HG03060 (cell line): ENCODE data around the gene MNAT1.

Source experiments
- ATAC-seq: cut with Tn5 transposase; IDR thresholded peaks from one replicate; pipeline ENCODE4 v1.9.1; 2021; ENCODE audit warnings: low read depth, moderate number of reproducible peaks; ENCODE audit not compliant: unreplicated experiment

Gene MNAT1

DNA sequence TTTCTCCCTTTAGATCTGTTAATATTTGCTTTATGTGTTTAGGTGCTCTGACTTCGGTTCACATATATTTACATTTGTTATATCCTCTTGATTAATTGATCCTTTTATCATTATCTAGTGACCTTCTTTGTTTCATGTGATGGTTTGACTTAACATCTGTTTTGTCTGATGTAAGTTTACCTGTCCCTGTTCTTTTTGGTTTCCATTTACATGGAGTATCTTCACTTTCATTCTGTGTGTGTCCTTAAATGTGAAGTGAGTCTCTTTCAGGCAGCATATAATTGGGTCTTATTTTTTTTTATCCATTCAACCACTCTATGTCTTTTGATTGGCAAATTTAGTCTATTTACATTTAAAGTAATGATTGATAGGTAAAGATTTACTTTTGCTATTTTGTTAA lies 222.1 kb downstream of the MNAT1 start:
- no peak for ATAC-seq

- ATAC-seq, result no peak
These were observed 223.6 kb downstream of the MNAT1 start for GRCh38 chr14:60958146-60958545.

DNA sequence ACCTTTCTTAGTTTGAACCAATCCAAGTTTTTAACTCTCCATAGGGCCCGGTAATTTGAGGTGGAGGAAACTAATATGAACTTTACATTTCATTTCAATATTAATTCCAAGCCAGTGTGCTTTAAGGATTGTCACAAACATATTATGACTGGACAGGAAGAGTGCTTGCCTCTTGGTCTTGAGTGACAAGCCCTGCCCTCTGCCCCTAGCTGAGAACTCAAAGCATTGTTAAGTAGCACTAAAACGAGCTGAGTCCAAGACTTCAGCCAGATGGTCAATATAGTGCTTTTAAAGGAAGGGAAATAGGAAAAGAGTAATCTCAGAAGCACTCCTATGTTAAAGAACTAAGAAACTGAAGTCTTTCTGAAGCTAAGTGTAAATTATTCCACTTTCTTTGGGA lies 229.2 kb downstream of the MNAT1 start:
- ATAC-seq, result no peak

- ATAC-seq, result no peak
These were observed 230.3 kb downstream of the MNAT1 start for GRCh38 chr14:60964904-60965303.

- no peak for ATAC-seq
These were observed 230.8 kb downstream of the MNAT1 start for GRCh38 chr14:60965402-60965801.

DNA sequence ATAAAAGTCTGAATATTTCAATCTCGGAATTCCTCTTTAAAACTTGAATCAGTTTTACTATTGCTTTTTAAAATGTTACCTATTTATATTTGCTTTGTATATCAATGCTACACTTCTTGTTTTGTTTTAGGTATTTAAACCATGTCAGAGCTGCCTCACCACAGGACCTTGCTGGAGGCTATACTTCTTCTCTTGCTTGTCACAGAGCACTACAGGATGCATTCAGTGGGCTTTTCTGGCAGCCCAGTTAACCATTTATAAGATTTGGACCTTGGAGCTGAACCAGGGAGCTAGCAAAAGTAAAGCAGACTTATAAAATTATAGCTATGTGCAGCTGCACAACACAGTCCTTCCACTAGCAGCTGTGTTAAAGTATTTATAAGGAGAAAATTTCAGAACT lies 233.5 kb downstream of the MNAT1 start:
- ATAC-seq, result no peak

DNA sequence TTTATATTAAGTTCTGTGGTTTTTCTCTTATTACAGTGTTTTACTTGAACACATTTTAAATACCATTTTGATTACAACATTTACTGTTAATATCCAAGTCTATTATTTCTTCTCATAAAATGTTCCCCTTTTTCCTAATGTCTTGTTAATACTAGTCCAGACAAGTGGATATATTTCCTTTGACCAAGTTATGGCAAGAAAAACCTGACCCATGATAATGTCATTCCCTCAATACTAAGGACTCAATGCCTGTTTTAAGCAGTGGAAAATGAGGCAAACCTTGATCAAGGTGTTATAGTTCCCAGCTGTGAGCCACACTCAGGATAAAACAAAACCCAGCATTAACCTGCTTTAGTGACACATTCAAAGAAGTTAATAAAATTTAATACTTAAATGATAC lies 234.1 kb downstream of the MNAT1 start:
- no peak for ATAC-seq

- no peak for ATAC-seq
These were observed 235.6 kb downstream of the MNAT1 start for GRCh38 chr14:60970146-60970545.

DNA sequence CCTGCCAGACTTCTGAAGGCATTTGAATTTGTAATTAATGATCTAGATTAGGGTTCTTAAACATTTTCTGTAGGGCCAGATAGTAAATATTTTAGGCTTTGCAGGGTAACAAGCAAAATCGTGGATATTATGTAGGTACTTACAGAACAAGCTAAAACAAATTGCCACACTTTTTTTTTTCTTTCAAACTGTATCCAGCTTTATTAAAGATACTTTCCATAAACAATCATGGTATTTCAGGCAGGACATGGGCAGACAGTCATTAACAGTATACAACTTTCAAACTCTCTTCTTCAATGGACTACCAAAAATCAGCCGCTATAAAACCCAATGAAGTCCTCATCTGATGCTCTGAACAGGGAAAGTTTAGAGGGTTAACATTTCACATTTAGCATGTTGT lies 236.7 kb downstream of the MNAT1 start:
- ATAC-seq, result no peak

GRCh38 chr14:60972295-60972694 lies 237.7 kb downstream of the MNAT1 start:
- ATAC-seq, result no peak

DNA sequence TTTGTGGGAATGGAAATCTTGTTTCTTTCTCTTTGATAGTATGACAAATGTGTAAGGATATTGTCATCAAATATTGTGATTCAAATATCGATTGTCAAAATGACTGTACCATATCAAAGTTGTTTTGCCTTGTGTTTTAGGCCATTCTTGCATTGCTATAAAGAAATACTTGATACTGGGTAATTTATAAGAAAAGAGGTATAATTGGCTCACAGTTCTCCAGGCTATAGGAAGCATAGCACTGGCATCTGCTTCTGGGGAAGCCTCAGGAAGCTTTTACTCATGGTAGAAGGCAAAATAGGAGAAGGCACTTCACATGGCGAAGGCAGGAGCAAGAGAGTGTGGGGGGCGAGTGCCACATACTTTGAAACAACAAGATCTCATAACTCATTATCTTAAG lies 238.5 kb downstream of the MNAT1 start:
- ATAC-seq, result no peak

- ATAC-seq, result no peak
These were observed 239.6 kb downstream of the MNAT1 start for GRCh38 chr14:60974090-60974651.

DNA sequence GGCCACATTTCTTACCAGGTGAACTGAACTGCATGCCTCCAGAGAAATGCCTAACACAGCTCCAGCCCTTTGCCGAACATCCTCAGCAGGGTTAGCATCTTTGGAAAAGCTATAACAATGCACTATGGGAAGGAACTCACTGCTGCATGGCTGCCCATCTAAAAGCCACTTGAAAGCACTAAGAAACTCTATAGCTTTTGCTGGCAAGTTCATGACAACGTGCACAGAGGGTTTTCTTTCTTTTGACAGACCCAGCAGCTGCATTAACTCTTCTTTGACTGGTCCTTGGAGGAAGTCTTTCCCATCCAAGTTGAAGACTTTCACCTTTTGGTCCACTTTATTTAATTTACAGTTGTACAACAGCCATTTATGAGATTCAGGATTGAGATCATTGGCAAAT lies 241.0 kb downstream of the MNAT1 start:
- ATAC-seq, result no peak

DNA sequence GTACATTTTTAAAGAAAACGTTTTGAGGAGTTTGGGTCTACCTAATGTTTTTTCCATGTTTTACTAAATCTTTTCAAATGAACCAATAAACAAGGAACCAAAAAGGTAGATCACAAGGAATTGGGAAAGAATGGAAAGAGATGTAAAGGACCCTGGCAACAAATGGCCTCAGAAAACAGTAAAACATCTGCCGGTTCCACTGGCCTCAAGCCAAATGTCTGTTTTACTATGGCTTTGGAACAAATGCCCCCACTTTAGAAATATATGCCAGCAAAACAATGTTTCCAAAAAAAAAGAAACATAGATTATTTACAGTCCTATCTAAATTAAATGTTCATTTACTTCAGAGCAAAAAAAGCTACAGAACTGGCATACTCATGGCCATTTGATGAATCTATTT lies 243.3 kb downstream of the MNAT1 start:
- ATAC-seq, result no peak

- peak; percentile 67 for ATAC-seq
These were observed 246.5 kb downstream of the MNAT1 start, which contains the start of the genes SLC38A6 and TRMT5 for GRCh38 chr14:60980811-60981632. Gene SLC38A6 (plus strand): TSS chr14:60981245. CDS start chr14:60981278, 33 bp downstream. Gene TRMT5 (minus strand): TSS chr14:60981079. CDS start chr14:60980973, 106 bp downstream.

- no peak for ATAC-seq
These were observed 247.3 kb downstream of the MNAT1 start for GRCh38 chr14:60981633-60982455.

DNA sequence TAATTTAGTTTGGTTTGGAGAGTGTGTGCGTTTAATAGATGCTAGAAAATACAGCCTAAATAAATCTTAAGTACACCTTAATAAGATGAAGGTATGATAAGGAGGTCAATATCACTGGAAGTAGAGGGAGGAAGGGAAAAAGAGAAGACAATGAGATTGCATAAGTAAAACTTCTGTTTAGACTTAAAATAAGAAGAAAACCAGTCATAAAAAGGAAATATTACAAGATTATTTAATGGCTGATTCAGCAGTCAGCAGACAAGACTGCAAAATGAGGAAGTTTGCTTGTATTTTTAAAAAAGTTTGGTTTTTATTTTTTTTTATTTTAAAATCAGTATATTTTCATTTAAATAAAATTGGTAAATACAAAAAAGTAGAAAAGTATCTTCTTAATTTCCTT lies 249.6 kb downstream of the MNAT1 start:
- ATAC-seq, result no peak

DNA sequence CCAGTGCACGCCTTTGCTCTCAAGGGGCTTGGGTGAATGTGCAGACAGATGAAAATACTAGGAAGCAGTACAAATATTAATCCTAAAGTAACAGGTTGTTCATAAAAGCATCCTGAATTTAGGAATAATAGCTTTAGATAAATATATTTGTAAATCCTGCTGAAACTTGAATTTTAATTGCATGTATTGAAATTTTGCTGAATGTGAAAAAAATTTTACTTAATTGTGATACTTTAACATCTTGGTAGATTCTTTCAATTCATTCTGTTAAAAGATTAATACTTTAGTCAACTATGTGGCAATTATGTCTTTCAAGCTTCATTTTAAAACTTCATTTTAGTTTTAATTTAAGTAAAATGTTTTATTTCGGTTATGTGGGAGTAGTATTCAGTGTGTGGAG lies 251.9 kb downstream of the MNAT1 start:
- ATAC-seq, result no peak

- ATAC-seq, result no peak
These were observed 255.0 kb downstream of the MNAT1 start for GRCh38 chr14:60989599-60989998.

DNA sequence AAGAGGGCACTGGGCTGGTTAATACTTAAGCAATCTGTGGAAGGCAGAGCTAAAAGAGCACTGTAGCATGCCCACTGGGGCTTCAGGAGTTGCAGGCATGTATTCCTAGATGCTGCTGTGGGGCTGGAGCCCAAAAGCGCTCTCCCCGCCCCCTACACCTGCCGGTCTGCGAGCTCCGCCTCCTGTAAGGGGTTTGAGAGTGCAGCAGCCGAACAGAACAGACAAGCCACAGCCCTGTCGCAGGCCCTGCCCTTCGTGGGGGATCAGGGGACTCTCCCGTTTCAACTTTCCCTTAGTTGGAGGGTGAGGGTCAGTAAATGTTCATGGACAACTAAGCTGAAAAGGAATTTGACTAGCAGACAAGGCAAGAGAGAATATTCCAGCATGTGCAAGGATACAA lies 264.1 kb downstream of the MNAT1 start:
- no peak for ATAC-seq

- no peak for ATAC-seq
These were observed 265.0 kb downstream of the MNAT1 start for GRCh38 chr14:60999536-60999935.
